ENCODE measurements around the gene BBOX1. TPM values are rescaled to one million over a fixed set of nuclear protein-coding genes. Genes with fewer than 3 reads are reported as not detected.
"Not testable (repeated sequence)": the region's sequence is repeated elsewhere in the genome, so short reads cannot be mapped to it uniquely, and the experiment has no call there.

BBOX1 gene
- total RNA-seq, 1 experiment from 2014 or later: not detected

- Histone ChIP-seq H3K9me3 (ENCODE audit: insufficient read depth, low read depth) (no peaks in the 10 kb centered on the region), H2AFZ (no peak overlapping the region), H3K4me2 (no peak overlapping the region), H3K27me3 (ENCODE audit: insufficient read depth, low read depth) (no peaks in the 10 kb centered on the region), H3K4me1 (replicated peaks; ENCODE audit: insufficient read depth) (no peaks in the 10 kb centered on the region), H3F3A (ENCODE audit: insufficient read depth, low read depth) (no peaks in the 10 kb centered on the region), H3K79me2 (ENCODE audit: low read depth) (no peaks in the 10 kb centered on the region), H3K27ac (no peak overlapping the region), H3K36me3 (ENCODE audit: low read depth) (no peaks in the 10 kb centered on the region), H3K4me3 (no peak overlapping the region), H3K9me2 (ENCODE audit: insufficient read depth) (no peaks in the 10 kb centered on the region), H4K20me1 (ENCODE audit: insufficient read depth) (no peaks in the 10 kb centered on the region)
- POLR2A ChIA-PET (ENCODE audit: unreplicated experiment): no interaction called here
- no peak for DNase-seq
- intact Hi-C loops (cut with micrococcal nuclease; ENCODE audit: unreplicated experiment): no loop called here
- no peak for TF ChIP-seq CTCF (conservative IDR thresholded peaks at IDR 0.05)
- no peak for TF ChIP-seq EZH2 (IDR thresholded peaks at IDR 0.05; ENCODE audit: low read depth)
- CTCF ChIA-PET: no interaction called here
- no TSS peak for BruUV-seq (replicated peaks)
Measured at GRCh38 chr11:26994631-26995095, 46.0 kb upstream of the BBOX1 start.

- intact Hi-C loops (cut with micrococcal nuclease; ENCODE audit: unreplicated experiment): no loop called here
- CTCF ChIA-PET: no interaction called here
- Histone ChIP-seq H3K27me3 (ENCODE audit: insufficient read depth, low read depth) (no peaks in the 10 kb centered on the region), H3K4me3 (no peak overlapping the region), H3K9me2 (ENCODE audit: insufficient read depth) (no peaks in the 10 kb centered on the region), H3K36me3 (ENCODE audit: low read depth) (no peaks in the 10 kb centered on the region), H4K20me1 (ENCODE audit: insufficient read depth) (no peaks in the 10 kb centered on the region), H3K79me2 (ENCODE audit: low read depth) (no peaks in the 10 kb centered on the region), H3K4me2 (no peak overlapping the region), H3K9me3 (ENCODE audit: insufficient read depth, low read depth) (no peaks in the 10 kb centered on the region), H3K4me1 (replicated peaks; ENCODE audit: insufficient read depth) (no peaks in the 10 kb centered on the region), H3F3A (ENCODE audit: insufficient read depth, low read depth) (no peaks in the 10 kb centered on the region), H3K27ac (no peak overlapping the region), H2AFZ (no peak overlapping the region)
- DNase-seq: no peak
- TF ChIP-seq EZH2 (IDR thresholded peaks at IDR 0.05; ENCODE audit: low read depth) (no peak), CTCF (conservative IDR thresholded peaks at IDR 0.05) (no peak)
- POLR2A ChIA-PET (ENCODE audit: unreplicated experiment): no interaction called here
- no TSS peak for BruUV-seq (replicated peaks)
Measured at GRCh38 chr11:26995701-26996460, 44.7 kb upstream of the BBOX1 start.

GRCh38 chr11:26997378-26997777, 43.2 kb upstream of the BBOX1 start:
- H3K4me3 ChIP-seq: no peak overlapping the region
- no peaks in the 10 kb centered on the region for H3K27me3 ChIP-seq (ENCODE audit: insufficient read depth, low read depth)
- no peak overlapping the region for H3K4me2 ChIP-seq
- intact Hi-C loops (cut with micrococcal nuclease; ENCODE audit: unreplicated experiment): no loop called here
- H3K4me1 ChIP-seq (replicated peaks; ENCODE audit: insufficient read depth): no peaks in the 10 kb centered on the region
- H2AFZ ChIP-seq: no peak overlapping the region
- no peaks in the 10 kb centered on the region for H3K9me2 ChIP-seq (ENCODE audit: insufficient read depth)
- POLR2A ChIA-PET (ENCODE audit: unreplicated experiment): no interaction called here
- no peak for DNase-seq
- no peaks in the 10 kb centered on the region for H3K79me2 ChIP-seq (ENCODE audit: low read depth)
- H3K9me3 ChIP-seq (ENCODE audit: insufficient read depth, low read depth): no peaks in the 10 kb centered on the region
- no peak overlapping the region for H3K27ac ChIP-seq
- CTCF ChIA-PET: no interaction called here
- TF ChIP-seq CTCF (conservative IDR thresholded peaks at IDR 0.05) (no peak), EZH2 (IDR thresholded peaks at IDR 0.05; ENCODE audit: low read depth) (no peak)
- BruUV-seq (replicated peaks): no TSS peak
- no peaks in the 10 kb centered on the region for H3K36me3 ChIP-seq (ENCODE audit: low read depth)
- H4K20me1 ChIP-seq (ENCODE audit: insufficient read depth): no peaks in the 10 kb centered on the region
- H3F3A ChIP-seq (ENCODE audit: insufficient read depth, low read depth): no peaks in the 10 kb centered on the region

- H3K79me2 ChIP-seq (ENCODE audit: low read depth); CTCF ChIA-PET; DNase-seq; H3K4me1 ChIP-seq (replicated peaks; ENCODE audit: insufficient read depth); H3K4me2 ChIP-seq; H3K9me3 ChIP-seq (ENCODE audit: insufficient read depth, low read depth); H3F3A ChIP-seq (ENCODE audit: insufficient read depth, low read depth); H2AFZ ChIP-seq; H3K36me3 ChIP-seq (ENCODE audit: low read depth); H3K27me3 ChIP-seq (ENCODE audit: insufficient read depth, low read depth); H3K4me3 ChIP-seq; H3K9me2 ChIP-seq (ENCODE audit: insufficient read depth); intact Hi-C loops (cut with micrococcal nuclease; ENCODE audit: unreplicated experiment); BruUV-seq (replicated peaks); H3K27ac ChIP-seq; H4K20me1 ChIP-seq (ENCODE audit: insufficient read depth); POLR2A ChIA-PET (ENCODE audit: unreplicated experiment): not testable (repeated sequence)
Measured at GRCh38 chr11:27001136-27001730, 39.4 kb upstream of the BBOX1 start.
